Osteoblast (primary cell): ENCODE data around the gene CBX6. TPM values are rescaled to one million over a fixed set of nuclear protein-coding genes. Genes with fewer than 3 reads are reported as not detected.

Experiments used
- DNase-seq: peaks from one replicate; pipeline ENCODE4 v3.0.0; 2011; ENCODE audit warnings: low spot score, mixed read lengths; ENCODE audit not compliant: insufficient read length; ENCODE audit errors: missing footprints
- H2AFZ ChIP-seq: 2 replicates; pipeline ENCODE4 v1.6.0; 2011; ENCODE audit warnings: mild to moderate bottlenecking, low read length
- H3K27ac ChIP-seq: 2 replicates; pipeline ENCODE4 v1.5.1; 2011; ENCODE audit warnings: mild to moderate bottlenecking, low read depth, low read length, moderate library complexity
- H3K27me3 ChIP-seq: 2 replicates; pipeline ENCODE4 v1.6.0; 2012; ENCODE audit warnings: mild to moderate bottlenecking, control low read depth, inconsistent platforms, low read length, moderate library complexity; ENCODE audit not compliant: insufficient read depth
- H3K36me3 ChIP-seq: 2 replicates; pipeline ENCODE4 v1.5.1; 2011; ENCODE audit warnings: mild to moderate bottlenecking, low read length, control low read depth, moderate library complexity; ENCODE audit not compliant: insufficient read depth
- H3K4me1 ChIP-seq: 2 replicates; pipeline ENCODE4 v1.5.1; 2011; ENCODE audit warnings: mild to moderate bottlenecking, low read length, control low read depth, moderate library complexity; ENCODE audit not compliant: insufficient read depth
- H3K4me2 ChIP-seq: 2 replicates; pipeline ENCODE4 v1.6.0; 2011; ENCODE audit warnings: mild to moderate bottlenecking, low read length; ENCODE audit not compliant: insufficient read depth
- H3K4me3 ChIP-seq: fragments of 200-600 bp; sonication (generic); 3 replicates; pipeline ENCODE4 v1.5.1; 2012; ENCODE audit warnings: mild to moderate bottlenecking, low read length, inconsistent platforms; ENCODE audit not compliant: insufficient read depth
- H3K79me2 ChIP-seq: 2 replicates; pipeline ENCODE4 v1.6.0; 2012; ENCODE audit warnings: mild to moderate bottlenecking, low read length, control low read depth, inconsistent platforms; ENCODE audit not compliant: insufficient read depth
- H3K9me3 ChIP-seq: 2 replicates; pipeline ENCODE4 v1.5.1; 2011; ENCODE audit warnings: low read depth, low read length, control low read depth
- H4K20me1 ChIP-seq: 2 replicates; pipeline ENCODE4 v1.6.0; 2012; ENCODE audit warnings: mild to moderate bottlenecking, low read length, control low read depth; ENCODE audit not compliant: insufficient read depth
- CTCF ChIP-seq: IDR thresholded peaks from 2 replicates; pipeline ENCODE4 v1.5.1; 2011; ENCODE audit warnings: mild to moderate bottlenecking, low read depth, low read length, moderate library complexity; ENCODE audit errors: extremely low read depth
- total RNA-seq: library from RNA; depleted of rRNA; stranded (reverse); fragments of >200 nt; gene quantifications from 2 replicates; pipeline ENCODE4 v1.2.3, GENCODE V29; 2012

CBX6 gene
- total RNA-seq, 1 donor = 58.6 TPM

DNA sequence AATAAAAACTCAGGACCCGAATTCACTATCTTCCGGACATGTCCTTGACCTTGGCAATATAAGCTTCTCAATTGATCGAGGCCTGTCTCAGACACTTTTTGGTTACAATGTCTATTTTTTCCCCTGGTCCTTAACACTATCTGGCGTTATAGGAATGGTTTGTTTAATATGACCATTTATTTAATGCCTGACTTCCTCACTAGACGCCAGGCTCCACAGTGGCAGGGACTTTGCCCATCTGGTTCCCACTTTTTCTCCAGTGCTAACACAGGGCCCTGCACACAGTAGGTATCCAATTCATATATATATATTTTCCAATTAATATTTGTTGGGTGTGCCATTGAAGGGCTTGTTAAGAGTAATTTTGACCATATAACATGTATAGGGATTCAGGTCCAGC lies 7.9 kb upstream of the CBX6 start:
- H4K20me1 ChIP-seq = no peaks in the 10 kb centered on the region
- no peaks in the 10 kb centered on the region for H3K79me2 ChIP-seq
- H2AFZ ChIP-seq = no peak overlapping the region
- H3K36me3 ChIP-seq = no peaks in the 10 kb centered on the region
- no peak overlapping the region for H3K4me3 ChIP-seq
- peak; percentile 55 for DNase-seq
- H3K27ac ChIP-seq = no peak overlapping the region
- no peak overlapping the region for H3K4me2 ChIP-seq
- no peak for TF ChIP-seq CTCF
- H3K9me3 ChIP-seq = no peaks in the 10 kb centered on the region
- peaks cover 20% of the 10 kb centered on the region for H3K4me1 ChIP-seq
- H3K27me3 ChIP-seq = peaks cover 23% of the 10 kb centered on the region

GRCh38 chr22:38879108-38879729 lies 7.2 kb upstream of the CBX6 start:
- H2AFZ ChIP-seq = no peak overlapping the region
- H3K4me2 ChIP-seq = no peak overlapping the region
- no peaks in the 10 kb centered on the region for H3K79me2 ChIP-seq
- H3K36me3 ChIP-seq = no peaks in the 10 kb centered on the region
- H3K9me3 ChIP-seq = no peaks in the 10 kb centered on the region
- H3K4me3 ChIP-seq = no peak overlapping the region
- no peak overlapping the region for H3K27ac ChIP-seq
- H4K20me1 ChIP-seq = no peaks in the 10 kb centered on the region
- DNase-seq = peak; percentile 65
- peaks cover 25% of the 10 kb centered on the region for H3K27me3 ChIP-seq
- TF ChIP-seq CTCF = no peak
- H3K4me1 ChIP-seq = peaks cover 20% of the 10 kb centered on the region

- no peak overlapping the region for H3K4me2 ChIP-seq
- H3K4me3 ChIP-seq = no peak overlapping the region
- TF ChIP-seq CTCF = no peak
These were observed 6.0 kb upstream of the CBX6 start for GRCh38 chr22:38878001-38878400.

DNA sequence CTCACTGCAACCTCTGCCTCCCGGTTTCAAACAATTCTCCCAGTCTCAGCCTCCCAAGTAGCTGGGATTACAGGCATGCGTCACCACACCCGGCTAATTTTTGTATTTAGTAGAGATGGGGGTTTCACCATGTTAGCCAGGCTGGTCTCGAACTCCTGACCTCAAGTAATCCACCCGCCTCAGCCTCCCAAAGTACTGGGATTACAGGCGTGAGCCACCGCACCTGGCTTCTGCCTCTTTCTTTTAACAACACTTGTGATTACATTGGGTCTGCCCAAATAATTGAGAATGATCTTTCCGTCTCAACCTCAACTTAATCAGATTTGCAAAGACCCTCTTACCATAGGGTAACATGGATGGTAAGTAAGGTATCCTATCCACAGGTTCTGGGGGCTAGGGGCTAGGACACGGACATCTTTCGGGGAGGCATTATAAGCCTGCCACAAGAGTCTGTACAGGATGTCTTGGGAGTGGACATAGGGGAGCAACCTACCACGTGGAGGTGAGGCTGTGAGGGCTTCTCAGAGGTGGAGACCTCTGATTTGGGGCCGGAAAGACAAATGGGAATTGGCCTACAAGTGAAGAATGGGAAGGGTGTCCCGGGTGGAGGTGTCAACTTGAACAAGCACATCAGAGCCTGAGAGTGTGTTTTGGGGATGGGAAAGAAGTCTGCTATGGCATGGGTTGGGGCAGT lies 2.7 kb upstream of the CBX6 start:
- no peak overlapping the region for H2AFZ ChIP-seq
- no peak overlapping the region for H3K4me2 ChIP-seq
- no peak overlapping the region for H3K27ac ChIP-seq
- no peak for TF ChIP-seq CTCF
- peaks cover 5% of the 10 kb centered on the region for H4K20me1 ChIP-seq
- H3K9me3 ChIP-seq = no peaks in the 10 kb centered on the region
- no peak overlapping the region for H3K4me3 ChIP-seq
- peaks cover 24% of the 10 kb centered on the region for H3K27me3 ChIP-seq
- H3K79me2 ChIP-seq = peaks cover 20% of the 10 kb centered on the region
- H3K36me3 ChIP-seq = peaks cover 5% of the 10 kb centered on the region
- H3K4me1 ChIP-seq = peaks cover 10% of the 10 kb centered on the region
- no peak for DNase-seq

More at GRCh38 chr22:38878001-38878400, 6.0 kb upstream of the CBX6 start:
- Histone ChIP-seq H3K4me1 (peaks cover 20% of the 10 kb centered on the region), H3K36me3 (no peaks in the 10 kb centered on the region), H3K27ac (no peak overlapping the region), H3K27me3 (peaks cover 30% of the 10 kb centered on the region), H3K79me2 (no peaks in the 10 kb centered on the region), H2AFZ (no peak overlapping the region), H3K9me3 (no peaks in the 10 kb centered on the region), H4K20me1 (no peaks in the 10 kb centered on the region)
- no peak for DNase-seq
